HG02759 (cell line): ENCODE results near the gene CHST11.
"Not testable (repeated sequence)": the region's sequence is repeated elsewhere in the genome, so short reads cannot be mapped to it uniquely, and the experiment has no call there.

Experiments used
- ATAC-seq: cut with Tn5 transposase; IDR thresholded peaks from one replicate; pipeline ENCODE4 v1.9.1; 2021; ENCODE audit warnings: mild to moderate bottlenecking, moderate library complexity; ENCODE audit not compliant: unreplicated experiment

The CHST11 gene

GRCh38 chr12:104779134-104779533 lies 322.4 kb downstream of the CHST11 start:
- no peak for ATAC-seq

- no peak for ATAC-seq
These were observed 325.5 kb downstream of the CHST11 start for GRCh38 chr12:104782296-104782695.

DNA sequence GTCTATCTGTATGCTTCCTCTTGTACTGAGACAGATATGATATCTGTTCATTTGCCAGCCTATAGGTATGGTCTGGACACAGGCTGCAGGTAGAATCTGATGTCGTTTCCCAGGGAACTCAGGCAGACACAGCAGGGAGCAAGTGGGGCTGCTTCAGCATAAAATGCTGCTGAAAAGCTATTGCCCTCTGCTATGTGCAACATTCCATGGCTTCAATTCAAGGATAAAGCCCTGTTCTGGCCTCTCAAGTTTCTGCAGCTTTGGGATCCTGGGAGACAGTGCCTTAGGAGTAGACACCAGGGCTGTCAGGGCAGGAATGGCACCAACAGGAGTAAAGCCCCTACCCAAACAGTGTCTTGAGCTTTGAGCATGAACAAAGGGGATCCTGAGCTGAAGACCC lies 327.8 kb downstream of the CHST11 start:
- no peak for ATAC-seq

DNA sequence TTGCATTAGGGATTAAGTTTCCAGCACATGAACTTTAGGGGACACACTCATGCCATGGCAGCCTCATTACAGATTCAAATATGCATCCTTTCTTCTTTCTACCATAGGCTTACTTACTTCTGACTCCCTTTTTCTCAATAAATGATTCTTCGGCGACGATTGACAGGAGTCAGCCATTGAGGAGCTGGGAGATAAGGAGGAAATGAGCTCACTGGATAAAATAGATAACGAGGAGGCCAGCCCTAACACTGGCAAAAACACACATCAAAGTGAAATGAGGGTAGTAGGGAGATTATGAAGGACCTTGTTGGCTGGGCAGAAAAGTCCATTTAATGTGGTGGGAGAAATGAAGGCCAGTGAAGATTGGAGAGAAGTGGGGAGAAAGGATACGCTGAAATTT lies 329.1 kb downstream of the CHST11 start:
- no peak for ATAC-seq

DNA sequence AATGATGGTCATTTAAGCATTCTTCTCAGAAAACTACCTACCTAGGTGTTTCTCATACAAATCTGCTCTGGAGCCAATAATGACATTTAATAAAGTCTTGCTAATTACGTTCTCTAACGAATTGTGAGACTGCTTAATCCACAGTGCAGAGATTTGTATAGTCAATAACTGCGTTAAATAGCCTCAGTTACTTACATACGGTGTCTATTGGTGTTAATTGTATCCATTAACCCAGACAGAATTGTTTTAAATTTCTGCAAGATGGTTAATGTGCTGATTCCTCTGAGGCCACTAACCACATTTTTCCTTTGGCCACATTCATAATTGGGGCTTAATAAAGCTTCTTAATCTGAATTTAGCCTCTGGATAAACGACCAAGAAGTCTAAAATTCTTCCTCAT lies 329.6 kb downstream of the CHST11 start:
- ATAC-seq: no peak

GRCh38 chr12:104788840-104789271 lies 332.1 kb downstream of the CHST11 start:
- ATAC-seq: no peak

- ATAC-seq: no peak
These were observed 333.8 kb downstream of the CHST11 start for GRCh38 chr12:104790296-104791125.

DNA sequence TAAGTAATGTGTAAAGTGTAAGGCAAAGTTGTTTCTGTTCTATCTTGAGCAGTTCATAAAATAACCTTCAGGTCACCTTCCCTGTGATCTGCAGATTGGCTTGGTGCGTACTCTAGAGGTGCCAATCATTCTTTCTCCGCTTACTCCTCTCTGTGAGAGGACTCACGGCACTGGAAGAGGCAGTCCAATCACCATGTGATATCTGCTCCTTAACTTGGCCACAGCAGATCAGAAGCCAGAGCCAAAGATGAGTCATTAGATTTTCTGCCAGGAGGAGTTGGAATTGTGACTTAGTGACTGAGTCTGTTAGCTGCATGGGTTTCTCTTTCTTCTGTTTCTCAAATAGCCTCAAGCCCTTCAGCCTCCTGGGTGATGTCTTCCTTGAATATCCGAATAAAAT lies 335.8 kb downstream of the CHST11 start:
- no peak for ATAC-seq

DNA sequence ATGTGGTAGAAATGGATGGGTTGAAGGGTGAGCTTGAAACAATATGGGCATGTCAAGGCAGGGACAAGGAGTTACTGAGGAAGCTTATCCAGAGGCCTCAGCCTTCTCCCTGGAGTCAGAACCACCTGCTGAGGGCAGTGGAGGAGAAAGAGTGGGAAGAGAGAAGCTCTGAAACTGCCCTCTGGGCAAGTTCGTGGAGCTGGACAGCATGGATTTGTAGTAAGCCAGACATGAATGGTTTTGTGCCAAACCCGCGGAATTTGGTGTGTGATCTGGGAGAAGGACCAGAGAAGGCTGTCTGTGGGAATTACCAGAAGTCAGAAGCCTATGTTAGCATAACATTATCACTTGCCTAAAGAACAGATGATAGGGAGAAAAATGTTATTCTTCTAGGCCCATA lies 336.5 kb downstream of the CHST11 start:
- no peak for ATAC-seq

DNA sequence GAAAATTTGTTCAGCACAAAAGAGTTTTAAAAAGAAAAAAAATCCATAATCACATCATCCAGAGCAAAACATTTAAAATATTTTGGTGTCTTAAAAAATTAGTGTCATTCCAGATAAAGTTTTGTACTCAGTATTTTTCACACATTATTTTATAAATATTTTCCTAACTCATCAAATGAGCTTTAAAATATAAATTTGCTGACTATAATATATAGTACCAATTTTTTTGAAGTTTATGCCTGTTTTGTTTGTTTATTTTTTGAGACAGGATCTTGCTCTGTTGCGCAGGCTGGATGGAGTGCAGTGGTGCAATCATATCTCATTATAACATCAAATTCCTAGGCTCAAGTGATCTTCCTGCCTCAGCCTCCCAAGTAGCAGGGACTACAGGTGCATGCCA lies 337.2 kb downstream of the CHST11 start:
- no peak for ATAC-seq

- no peak for ATAC-seq
These were observed 339.7 kb downstream of the CHST11 start for GRCh38 chr12:104796475-104796862.

DNA sequence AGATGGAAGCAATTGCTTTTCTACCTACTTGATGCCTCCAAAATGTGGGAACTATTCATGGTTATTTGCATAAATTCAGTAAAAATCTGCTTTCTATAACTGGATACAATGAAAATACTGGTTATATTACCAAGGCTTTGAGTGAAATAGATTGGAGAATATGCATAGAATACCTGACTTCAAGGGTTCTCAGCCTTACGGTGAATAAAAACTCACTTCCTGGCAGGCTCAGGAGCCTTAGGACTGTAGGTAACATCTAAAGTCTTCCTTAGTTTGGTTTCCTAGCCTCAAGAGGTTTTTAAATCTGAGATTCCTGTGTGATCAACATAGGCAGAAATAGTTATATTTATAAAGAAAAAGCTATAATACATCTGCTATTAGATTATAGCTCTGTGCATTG lies 342.7 kb downstream of the CHST11 start:
- no peak for ATAC-seq

DNA sequence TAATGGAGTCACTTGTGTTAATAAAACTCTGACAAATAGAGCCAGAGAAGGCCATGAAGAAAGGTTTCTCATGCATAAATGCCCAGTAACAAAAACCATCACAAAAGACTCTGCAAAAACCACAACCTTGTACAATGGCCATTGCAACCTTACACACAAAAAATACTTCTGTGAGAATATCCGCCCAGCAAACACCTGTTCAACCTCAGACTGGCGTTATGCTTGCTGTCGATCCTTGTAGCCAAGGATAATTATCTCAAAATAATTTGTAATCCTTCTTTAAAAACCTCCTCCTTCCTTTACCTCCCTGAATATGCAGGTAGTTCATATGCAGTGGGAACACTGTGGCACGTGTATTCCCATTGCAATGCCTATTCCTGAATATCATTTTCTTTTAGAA lies 344.3 kb downstream of the CHST11 start:
- no peak for ATAC-seq

GRCh38 chr12:104801427-104801826 lies 344.7 kb downstream of the CHST11 start:
- ATAC-seq: no peak

- ATAC-seq: no peak
These were observed 345.5 kb downstream of the CHST11 start for GRCh38 chr12:104802208-104802607.

- ATAC-seq: no peak
These were observed 348.4 kb downstream of the CHST11 start for GRCh38 chr12:104805186-104805585.

- ATAC-seq: not testable (repeated sequence)
These were observed 349.4 kb downstream of the CHST11 start for GRCh38 chr12:104806194-104806593.

DNA sequence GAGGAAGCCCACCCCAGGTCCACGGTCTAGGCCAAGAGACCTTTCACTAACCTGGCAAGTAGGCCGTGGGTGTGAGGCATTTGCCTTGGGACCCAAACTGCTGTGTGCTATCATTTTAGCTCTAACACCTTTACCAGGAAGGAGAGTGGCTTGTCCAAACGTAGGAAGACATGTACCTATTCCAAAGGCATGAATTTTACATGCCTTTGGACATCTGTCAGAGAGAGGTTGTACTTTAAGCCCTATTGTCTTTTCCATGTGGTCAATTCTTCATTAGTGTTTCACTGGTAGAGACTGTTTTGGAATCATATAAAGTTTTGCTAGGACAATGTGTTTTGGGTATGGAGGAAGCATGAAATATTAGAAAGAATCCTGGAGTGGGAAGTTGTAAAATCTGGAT lies 352.5 kb downstream of the CHST11 start:
- no peak for ATAC-seq

DNA sequence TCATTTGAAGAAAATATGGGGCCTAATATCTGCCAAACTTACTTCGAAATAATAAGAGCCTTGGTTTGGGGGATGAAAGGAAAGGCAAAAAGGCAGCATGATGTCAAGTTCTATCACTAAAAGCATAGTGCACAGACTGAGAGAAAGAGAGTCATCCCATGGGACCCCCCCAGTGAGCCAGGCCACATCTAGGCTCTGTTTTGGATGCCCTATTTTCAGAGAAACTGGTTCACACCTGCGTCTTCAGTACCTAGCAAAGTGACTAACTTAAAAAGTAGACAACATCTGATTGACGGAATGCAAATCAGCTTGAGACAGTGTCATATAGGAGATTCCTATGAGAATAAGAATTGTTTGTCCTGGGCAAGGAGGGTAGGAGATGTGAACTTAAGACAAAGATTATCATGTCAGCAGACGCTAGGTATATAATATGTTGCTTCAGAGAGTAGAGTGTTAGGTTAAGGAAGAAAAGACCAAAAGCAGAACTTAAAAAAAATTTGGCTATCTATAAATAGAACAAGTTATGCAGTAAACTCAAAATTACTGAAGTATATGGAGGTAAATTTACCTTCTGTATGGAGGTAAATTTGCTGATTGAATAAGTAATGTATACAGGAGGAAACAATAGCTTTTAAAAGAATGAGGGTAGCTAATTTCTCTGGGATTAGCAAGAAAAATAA lies 353.1 kb downstream of the CHST11 start:
- ATAC-seq: no peak
